Measurements from ENCODE around the gene ARAF.

GRCh38 chrX:47566841-47567240, 5.8 kb downstream of the ARAF start:
- TF ChIP-seq, protein P1, sequence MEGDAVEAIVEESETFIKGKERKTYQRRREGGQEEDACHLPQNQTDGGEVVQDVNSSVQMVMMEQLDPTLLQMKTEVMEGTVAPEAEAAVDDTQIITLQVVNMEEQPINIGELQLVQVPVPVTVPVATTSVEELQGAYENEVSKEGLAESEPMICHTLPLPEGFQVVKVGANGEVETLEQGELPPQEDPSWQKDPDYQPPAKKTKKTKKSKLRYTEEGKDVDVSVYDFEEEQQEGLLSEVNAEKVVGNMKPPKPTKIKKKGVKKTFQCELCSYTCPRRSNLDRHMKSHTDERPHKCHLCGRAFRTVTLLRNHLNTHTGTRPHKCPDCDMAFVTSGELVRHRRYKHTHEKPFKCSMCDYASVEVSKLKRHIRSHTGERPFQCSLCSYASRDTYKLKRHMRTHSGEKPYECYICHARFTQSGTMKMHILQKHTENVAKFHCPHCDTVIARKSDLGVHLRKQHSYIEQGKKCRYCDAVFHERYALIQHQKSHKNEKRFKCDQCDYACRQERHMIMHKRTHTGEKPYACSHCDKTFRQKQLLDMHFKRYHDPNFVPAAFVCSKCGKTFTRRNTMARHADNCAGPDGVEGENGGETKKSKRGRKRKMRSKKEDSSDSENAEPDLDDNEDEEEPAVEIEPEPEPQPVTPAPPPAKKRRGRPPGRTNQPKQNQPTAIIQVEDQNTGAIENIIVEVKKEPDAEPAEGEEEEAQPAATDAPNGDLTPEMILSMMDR (IDR thresholded peaks at IDR 0.05; ENCODE audit: low read depth, low read length): no peak
- no peak for TF ChIP-seq EZH2phosphoT487 (IDR thresholded peaks at IDR 0.05; ENCODE audit: low read depth)
